Upper lobe of left lung (tissue), 6 donors: Measurements from ENCODE around the gene RGMA. TPM values are rescaled to one million over a fixed set of nuclear protein-coding genes. Genes with fewer than 3 reads are reported as not detected.

Experiments
- ATAC-seq, 2 donors: fragments of 200-7000 bp; cut with Tn5 transposase; one replicate each; pipeline ENCODE4 v1.9.1; 2022; ENCODE audit warnings: mild to moderate bottlenecking in 2 of 2, moderate library complexity in 2 of 2; ENCODE audit not compliant: low FRiP score in 2 of 2
- DNase-seq, 2 donors: peaks; one replicate each; pipeline ENCODE4 v3.0.0-alpha.2; 2019 to 2020
- H3K27ac ChIP-seq, 4 donors: fragments of 200-600 bp; sonication (generic); one replicate each; pipeline ENCODE4 v1.5.1; 2016 to 2019
- H3K27me3 ChIP-seq, 4 donors: fragments of 200-600 bp; sonication (generic); one replicate each; pipeline ENCODE4 v1.5.1; 2017 to 2019
- H3K36me3 ChIP-seq, 4 donors: fragments of 200-600 bp; sonication (generic); one replicate each; pipeline ENCODE4 v1.5.1; 2016 to 2019
- H3K4me1 ChIP-seq, 4 donors: fragments of 200-600 bp; sonication (generic); one replicate each; pipeline ENCODE4 v1.5.1; 2018 to 2019
- H3K4me3 ChIP-seq, 4 donors: fragments of 200-600 bp; sonication (generic); one replicate each; pipeline ENCODE4 v1.5.1; 2017 to 2019; ENCODE audit warnings: mild to moderate bottlenecking in 2 of 4, moderate library complexity in 1 of 4
- H3K9me3 ChIP-seq, 4 donors: fragments of 200-600 bp; sonication (generic); one replicate each; pipeline ENCODE4 v1.5.1; 2018 to 2019
- CTCF ChIP-seq, 6 experiments: fragments of 450-650 bp in 4 of 6; fragments of 200-600 bp in 2 of 6; sonication (generic) in 2 of 6; IDR thresholded peaks; one replicate each; pipeline ENCODE4 v1.5.1; 2016 to 2019; ENCODE audit warnings: antibody characterized with exemption in 6 of 6
- EP300 ChIP-seq, 4 donors: sonication (generic); formaldehyde crosslinking; IDR thresholded peaks; one replicate each; pipeline ENCODE4 v1.5.1; 2017; ENCODE audit warnings: antibody characterized with exemption in 4 of 4, control low read depth in 2 of 4
- POLR2A ChIP-seq, 4 donors: fragments of 450-650 bp; IDR thresholded peaks; one replicate each; pipeline ENCODE4 v1.5.1; 2016 to 2017; ENCODE audit warnings: antibody characterized with exemption in 4 of 4, mild to moderate bottlenecking in 2 of 4
- POLR2AphosphoS5 ChIP-seq, 2 donors: sonication (generic); formaldehyde crosslinking; IDR thresholded peaks; one replicate each; pipeline ENCODE4 v1.5.1; 2017; ENCODE audit warnings: antibody characterized with exemption in 2 of 2
- WGBS, 2 donors: methylation state at CpG; one replicate each; pipeline ENCODE4 v1.1.5; 2017 to 2018; 5-methylcytosine and 5-hydroxymethylcytosine counted together
- total RNA-seq, 6 donors: library from RNA; depleted of rRNA in 4 of 6; stranded (reverse); fragments of >200 nt in 4 of 6; gene quantifications; one replicate each; pipeline versions ENCODE4 v1.1.0 to v1.2.1, GENCODE V29; 2016 to 2021
- donor health status: DM: no; HTN: no; CAD: no; lungs with moderate emphysema.
- donor health status: DM: no; HTN: yes; CAD: no; lungs with severe emphysema.

RGMA gene
- total RNA-seq, 6 donors from 2014 or later = 2.3 to 14.2 (median 4.8) TPM

GRCh38 chr15:93046721-93047120 lies 42.3 kb downstream of the RGMA start:
- peaks cover 0 to 32% (median 14%) of the 10 kb centered on the region in 4 donors for H3K4me1 ChIP-seq
- peaks cover 0 to 8% (median 0%) of the 10 kb centered on the region in 4 donors for H3K9me3 ChIP-seq
- no peak overlapping the region for H3K4me3 ChIP-seq
- no peak for TF ChIP-seq POLR2A (IDR thresholded peaks at IDR 0.05)
- TF ChIP-seq POLR2AphosphoS5 (IDR thresholded peaks at IDR 0.05) = no peak
- TF ChIP-seq EP300 (IDR thresholded peaks at IDR 0.05) = no peak
- TF ChIP-seq CTCF (IDR thresholded peaks at IDR 0.05) = no peak
- no peaks in the 10 kb centered on the region for H3K27me3 ChIP-seq
- peak in 1 of 2 donors; percentile 21 for DNase-seq
- no peak for ATAC-seq
- H3K27ac ChIP-seq = no peak overlapping the region
- peaks cover 0 to 11% (median 0%) of the 10 kb centered on the region in 4 donors for H3K36me3 ChIP-seq
- WGBS, 2 donors = 78 to 79% methylated on average over 6 of the region's 7 CpGs

DNA sequence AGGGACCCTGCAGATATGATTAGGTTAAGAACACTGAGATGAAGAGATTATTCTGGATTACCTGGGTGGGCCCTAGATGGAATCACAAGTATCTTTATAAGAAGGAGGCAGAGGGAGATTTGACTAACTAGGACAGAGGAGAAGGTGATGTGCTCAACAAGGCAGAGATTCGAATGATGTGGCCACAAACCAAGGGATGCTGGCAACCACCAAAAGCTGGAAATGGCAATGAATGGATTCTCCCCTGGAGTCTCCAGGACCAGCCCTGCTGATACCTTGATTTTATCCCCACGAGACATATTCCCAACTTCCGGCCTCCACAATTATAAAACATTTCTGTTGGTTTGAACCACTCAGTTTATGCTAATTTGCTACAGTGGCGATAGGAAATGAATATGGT lies 42.9 kb downstream of the RGMA start:
- WGBS, 2 donors = 95 to 96% methylated on average over 4 of the region's 4 CpGs
- TF ChIP-seq EP300 (IDR thresholded peaks at IDR 0.05) = no peak
- no peak for TF ChIP-seq CTCF (IDR thresholded peaks at IDR 0.05)
- TF ChIP-seq POLR2AphosphoS5 (IDR thresholded peaks at IDR 0.05) = no peak
- TF ChIP-seq POLR2A (IDR thresholded peaks at IDR 0.05) = no peak
- H3K27me3 ChIP-seq = no peaks in the 10 kb centered on the region
- H3K4me3 ChIP-seq = no peak overlapping the region
- peaks cover 0 to 8% (median 0%) of the 10 kb centered on the region in 4 donors for H3K9me3 ChIP-seq
- ATAC-seq = no peak
- H3K27ac ChIP-seq = no peak overlapping the region
- no peak for DNase-seq
- H3K36me3 ChIP-seq = peaks cover 0 to 11% (median 0%) of the 10 kb centered on the region in 4 donors
- peaks cover 0 to 32% (median 14%) of the 10 kb centered on the region in 4 donors for H3K4me1 ChIP-seq

GRCh38 chr15:93045191-93045785 lies 43.7 kb downstream of the RGMA start:
- TF ChIP-seq CTCF (IDR thresholded peaks at IDR 0.05) (no peak), POLR2AphosphoS5 (IDR thresholded peaks at IDR 0.05) (no peak), EP300 (IDR thresholded peaks at IDR 0.05) (no peak)
- ATAC-seq (no peak), DNase-seq (peak in 1 of 2 donors; percentile 72)
- Histone ChIP-seq H3K36me3 (peaks cover 0 to 11% (median 0%) of the 10 kb centered on the region in 4 donors), H3K27me3 (no peaks in the 10 kb centered on the region), H3K4me1 (peaks cover 0 to 36% (median 18%) of the 10 kb centered on the region in 4 donors), H3K9me3 (peaks cover 0 to 8% (median 0%) of the 10 kb centered on the region in 4 donors), H3K27ac (no peak overlapping the region), H3K4me3 (no peak overlapping the region)
- WGBS, 2 donors = 95 to 96% methylated on average over 24 to 26 of the region's 27 CpGs

- Histone ChIP-seq H3K27ac (no peak overlapping the region), H3K4me1 (peaks cover 0 to 35% (median 19%) of the 10 kb centered on the region in 4 donors), H3K27me3 (no peaks in the 10 kb centered on the region), H3K9me3 (peaks cover 0 to 8% (median 0%) of the 10 kb centered on the region in 4 donors), H3K36me3 (peaks cover 0 to 11% (median 0%) of the 10 kb centered on the region in 4 donors), H3K4me3 (no peak overlapping the region)
- DNase-seq (peak in 1 of 2 donors; percentile 82), ATAC-seq (no peak)
- TF ChIP-seq CTCF (IDR thresholded peaks at IDR 0.05) (no peak), POLR2AphosphoS5 (IDR thresholded peaks at IDR 0.05) (no peak), POLR2A (IDR thresholded peaks at IDR 0.05) (no peak), EP300 (IDR thresholded peaks at IDR 0.05) (no peak)
- WGBS, 2 donors = 87 to 90% methylated on average over 24 to 44 of the region's 46 CpGs
These were observed 44.5 kb downstream of the RGMA start for GRCh38 chr15:93044301-93045190.
